Peyer's patch (tissue), 4 donors: ENCODE measurements around the gene CDC14C. TPM values are rescaled to one million over a fixed set of nuclear protein-coding genes. Genes with fewer than 3 reads are reported as not detected.

Source experiments
- DNase-seq, 3 donors: peaks; one replicate each; pipeline ENCODE4 v3.0.0-alpha.2; 2017 to 2019
- H3K27ac ChIP-seq, 4 donors: fragments of 200-600 bp; sonication (generic); one replicate each; pipeline ENCODE4 v1.5.1; 2016 to 2019
- H3K27me3 ChIP-seq, 2 donors: fragments of 200-600 bp; sonication (generic); one replicate each; pipeline ENCODE4 v1.5.1; 2019
- H3K36me3 ChIP-seq, 3 donors: fragments of 200-600 bp; sonication (generic); one replicate each; pipeline ENCODE4 v1.5.1; 2016 to 2019
- H3K4me1 ChIP-seq, 4 donors: fragments of 200-600 bp; sonication (generic); one replicate each; pipeline ENCODE4 v1.5.1; 2016 to 2019
- H3K4me3 ChIP-seq, 4 donors: fragments of 200-600 bp; sonication (generic); 1 replicate in 3 of 4; 2 replicates in 1 of 4; pipeline ENCODE4 v1.5.1; 2016 to 2019; ENCODE audit warnings: mild to moderate bottlenecking in 1 of 4
- H3K9me3 ChIP-seq, 4 donors: fragments of 200-600 bp; sonication (generic); one replicate each; pipeline ENCODE4 v1.5.1; 2016 to 2019; ENCODE audit warnings: mild to moderate bottlenecking in 1 of 4
- CTCF ChIP-seq, 6 experiments: fragments of 450-650 bp in 4 of 6; fragments of 200-600 bp in 2 of 6; sonication (generic) in 1 of 6; IDR thresholded peaks; one replicate each; pipeline ENCODE4 v1.5.1; 2017 to 2019; ENCODE audit warnings: antibody characterized with exemption in 6 of 6, mild to moderate bottlenecking in 3 of 6, moderate library complexity in 1 of 6
- POLR2A ChIP-seq, 2 donors: fragments of 450-650 bp; IDR thresholded peaks; one replicate each; pipeline ENCODE4 v1.5.1; 2017; ENCODE audit warnings: antibody characterized with exemption in 2 of 2, mild to moderate bottlenecking in 2 of 2, moderate library complexity in 2 of 2
- total RNA-seq, 4 donors: library from RNA; depleted of rRNA; stranded (reverse); fragments of >200 nt; gene quantifications; one replicate each; pipeline ENCODE4 v1.1.0, GENCODE V29; 2016

Gene CDC14C
- not detected for total RNA-seq

GRCh38 chr7:48924433-48924832, at the start of gene CDC14C:
Gene CDC14C, plus strand, starts transcription at chr7:48924547. Its CDS starts 126 bp downstream, at chr7:48924673.
- no peaks in the 10 kb centered on the region for H3K27me3 ChIP-seq
- no peak for DNase-seq
- no peaks in the 10 kb centered on the region for H3K36me3 ChIP-seq
- no peaks in the 10 kb centered on the region for H3K4me1 ChIP-seq
- H3K4me3 ChIP-seq, result no peak within 1 kb of the TSS
- no peak for TF ChIP-seq CTCF (IDR thresholded peaks at IDR 0.05)
- TF ChIP-seq POLR2A (IDR thresholded peaks at IDR 0.05), result no peak
- no peak within 1 kb of the TSS for H3K27ac ChIP-seq
- no peaks in the 10 kb centered on the region for H3K9me3 ChIP-seq

DNA sequence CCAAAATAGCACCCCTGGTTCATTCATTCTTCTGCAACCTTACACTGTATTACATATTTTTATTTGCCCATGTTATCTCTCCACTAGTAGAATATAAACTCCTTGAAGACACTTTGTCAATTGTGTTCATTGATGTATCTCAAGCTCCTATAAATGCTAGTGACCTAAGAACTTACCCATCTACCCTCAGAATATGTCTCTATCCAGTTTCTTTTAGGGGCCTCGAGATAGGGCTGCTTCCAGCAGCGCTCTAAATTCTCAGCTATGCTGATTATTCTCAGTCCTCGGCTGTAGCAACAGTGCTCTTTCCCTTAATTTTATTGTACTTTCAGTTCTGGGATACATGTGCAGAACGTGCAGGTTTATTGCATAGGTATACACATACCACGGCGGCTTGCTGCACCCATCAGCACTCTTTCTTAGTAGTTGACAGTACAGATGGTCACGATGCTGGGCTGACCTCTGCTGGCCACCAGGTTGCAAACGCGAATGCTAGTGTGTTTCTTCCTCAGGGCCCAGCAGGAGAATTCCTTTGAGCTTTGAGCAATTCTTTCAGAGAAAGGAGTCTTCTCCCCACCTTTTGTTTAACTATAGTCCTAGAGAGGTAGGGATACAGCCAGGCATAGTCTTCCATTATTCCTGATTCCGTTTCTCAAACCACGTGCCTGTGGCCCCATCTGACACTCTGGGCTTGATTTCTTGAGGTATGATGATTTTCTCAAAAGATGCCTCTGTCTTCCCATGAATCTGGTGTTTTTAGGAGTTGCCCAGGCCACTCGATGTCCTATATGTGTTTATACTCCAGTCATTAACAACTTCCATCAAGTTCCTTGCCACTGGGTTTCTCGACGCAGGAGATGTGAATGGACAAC, 49.1 kb upstream of the CDC14C start:
- DNase-seq, result no peak
- Histone ChIP-seq H3K4me3 (no peak overlapping the region), H3K36me3 (no peaks in the 10 kb centered on the region), H3K4me1 (no peaks in the 10 kb centered on the region), H3K27ac (no peak overlapping the region), H3K9me3 (no peaks in the 10 kb centered on the region), H3K27me3 (no peaks in the 10 kb centered on the region)
- no peak for TF ChIP-seq POLR2A (IDR thresholded peaks at IDR 0.05)
- TF ChIP-seq CTCF (IDR thresholded peaks at IDR 0.05), result peak in 1 of 6 experiments; percentile 12

DNA sequence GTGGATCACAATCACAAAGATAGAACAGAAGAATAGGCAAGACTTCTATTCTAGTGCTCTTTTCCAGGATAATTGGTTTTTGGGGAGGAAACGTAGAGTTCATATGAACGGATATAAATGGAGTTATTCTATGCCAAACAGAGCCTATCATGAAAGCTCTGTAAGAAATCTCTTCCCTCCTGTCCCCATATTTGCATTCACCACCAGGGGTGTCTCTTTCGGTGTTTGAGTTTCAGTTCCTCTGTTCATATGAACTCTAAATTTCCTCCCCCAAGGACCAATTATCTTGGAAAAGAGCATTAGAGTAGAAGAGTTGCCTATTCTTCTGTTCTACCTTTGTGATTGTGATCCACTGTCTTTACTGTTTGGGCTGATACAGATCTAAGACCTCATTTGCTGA, 48.3 kb upstream of the CDC14C start:
- Histone ChIP-seq H3K4me1 (no peaks in the 10 kb centered on the region), H3K27ac (no peak overlapping the region), H3K36me3 (no peaks in the 10 kb centered on the region), H3K4me3 (no peak overlapping the region), H3K27me3 (no peaks in the 10 kb centered on the region), H3K9me3 (no peaks in the 10 kb centered on the region)
- TF ChIP-seq CTCF (IDR thresholded peaks at IDR 0.05) (no peak), POLR2A (IDR thresholded peaks at IDR 0.05) (no peak)
- DNase-seq, result no peak

DNA sequence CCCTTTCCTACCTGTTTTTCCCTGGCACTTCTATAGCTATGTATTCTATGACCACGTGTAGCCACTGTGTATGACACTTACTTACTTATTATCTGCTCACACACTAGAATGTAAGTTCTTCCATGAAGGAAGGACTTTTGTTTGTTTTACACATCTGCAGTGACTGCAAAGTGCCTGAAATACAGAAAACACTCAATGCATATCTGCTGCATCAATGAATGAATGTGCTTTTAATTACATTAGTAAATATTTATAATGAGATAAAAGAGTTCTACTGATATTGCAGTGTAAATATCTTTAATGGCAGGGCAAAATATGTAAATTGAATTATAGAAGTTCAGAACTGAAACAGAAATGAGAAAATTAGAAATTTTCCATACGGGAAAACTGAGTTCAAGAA, 43.5 kb upstream of the CDC14C start:
- no peak for DNase-seq
- no peak overlapping the region for H3K4me3 ChIP-seq
- no peaks in the 10 kb centered on the region for H3K9me3 ChIP-seq
- no peaks in the 10 kb centered on the region for H3K4me1 ChIP-seq
- H3K27me3 ChIP-seq, result no peaks in the 10 kb centered on the region
- no peaks in the 10 kb centered on the region for H3K36me3 ChIP-seq
- TF ChIP-seq CTCF (IDR thresholded peaks at IDR 0.05), result no peak
- TF ChIP-seq POLR2A (IDR thresholded peaks at IDR 0.05), result no peak
- H3K27ac ChIP-seq, result no peak overlapping the region

- DNase-seq, result no peak
These were observed 36.8 kb upstream of the CDC14C start for GRCh38 chr7:48887500-48887899.

More at GRCh38 chr7:48887500-48887899, 36.8 kb upstream of the CDC14C start:
- H3K4me1 ChIP-seq, result no peaks in the 10 kb centered on the region
- H3K36me3 ChIP-seq, result no peaks in the 10 kb centered on the region
- no peak overlapping the region for H3K27ac ChIP-seq
- no peaks in the 10 kb centered on the region for H3K27me3 ChIP-seq
- H3K9me3 ChIP-seq, result no peaks in the 10 kb centered on the region
- TF ChIP-seq CTCF (IDR thresholded peaks at IDR 0.05) (no peak), POLR2A (IDR thresholded peaks at IDR 0.05) (no peak)
- H3K4me3 ChIP-seq, result no peak overlapping the region
